Suprapubic skin (tissue), 4 donors: Measurements from ENCODE around the gene CRB2.
"Not testable (repeated sequence)": the region's sequence is repeated elsewhere in the genome, so short reads cannot be mapped to it uniquely, and the experiment has no call there.

Experiments used
- CTCF ChIP-seq, 2 donors: fragments of 200-600 bp in 1 of 2; fragments of 450-650 bp in 1 of 2; sonication (generic) in 1 of 2; IDR thresholded peaks; one replicate each; pipeline ENCODE4 v1.5.1; 2016 to 2019; ENCODE audit warnings: antibody characterized with exemption in 2 of 2, mild to moderate bottlenecking in 1 of 2, moderate library complexity in 1 of 2
- EP300 ChIP-seq: sonication (generic); formaldehyde crosslinking; IDR thresholded peaks from one replicate; pipeline ENCODE4 v1.6.1; 2017; ENCODE audit warnings: antibody characterized with exemption
- POLR2A ChIP-seq, 2 donors: fragments of 450-650 bp; IDR thresholded peaks; one replicate each; pipeline ENCODE4 v1.6.1; 2017; ENCODE audit warnings: antibody characterized with exemption in 2 of 2, mild to moderate bottlenecking in 2 of 2, moderate library complexity in 2 of 2
- POLR2AphosphoS5 ChIP-seq, 3 donors: sonication (generic); formaldehyde crosslinking; IDR thresholded peaks; one replicate each; pipeline ENCODE4 v1.6.1; 2017; ENCODE audit warnings: antibody characterized with exemption in 3 of 3

- TF ChIP-seq CTCF (IDR thresholded peaks at IDR 0.05); POLR2AphosphoS5 (IDR thresholded peaks at IDR 0.05); POLR2A (IDR thresholded peaks at IDR 0.05); EP300: not testable (repeated sequence)
These were observed 42.9 kb downstream of the CRB2 start for GRCh38 chr9:123398938-123399337.
